Activated T-helper 2 cell treated with anti-CD3 and anti-CD28 coated beads, Interferon-gamma antibody, Interleukin-2, Interleukin-4, amounts not matched to agents 10 μg/mL and 5 μg/mL and 100 μg/mL, durations not matched to agents 14 hours and 24 hours and 36 hours (primary cell): Measurements from ENCODE around the gene SON. TPM values are rescaled to one million over a fixed set of nuclear protein-coding genes. Genes with fewer than 3 reads are reported as not detected.
"Not testable (repeated sequence)": the region's sequence is repeated elsewhere in the genome, so short reads cannot be mapped to it uniquely, and the experiment has no call there.

ENCODE experiments used
- DNase-seq: peaks from one replicate; pipeline ENCODE4 v3.0.0; 2021; ENCODE audit warnings: low spot score
- H3K27ac Mint-ChIP-seq: one replicate; pipeline ENCODE4 v1.8.0; 2021; ENCODE audit warnings: mixed read lengths
- H3K27me3 Mint-ChIP-seq: one replicate; pipeline ENCODE4 v1.8.0; 2021; ENCODE audit warnings: low read depth, mixed read lengths
- H3K36me3 Mint-ChIP-seq: one replicate; pipeline ENCODE4 v1.8.0; 2021; ENCODE audit warnings: low read depth, mixed read lengths
- H3K4me1 Mint-ChIP-seq: one replicate; pipeline ENCODE4 v1.8.0; 2021; ENCODE audit warnings: low read depth, mixed read lengths
- H3K4me3 Mint-ChIP-seq: one replicate; pipeline ENCODE4 v1.8.0; 2021; ENCODE audit warnings: low read depth, mild to moderate bottlenecking, moderate library complexity, mixed read lengths
- H3K9me3 Mint-ChIP-seq: one replicate; pipeline ENCODE4 v1.8.0; 2021; ENCODE audit warnings: mixed read lengths
- intact Hi-C: fragments of 100-400 bp; cut with micrococcal nuclease; formaldehyde crosslinking; loops from one replicate; pipeline ENCODE4 v1.15.1; 2023
- total RNA-seq: library from RNA; stranded (reverse); gene quantifications from 2 replicates; pipeline ENCODE4 v1.2.3, GENCODE V29; 2022

SON gene
- total RNA-seq, 1 donor from 2014 or later: 376 TPM

DNA sequence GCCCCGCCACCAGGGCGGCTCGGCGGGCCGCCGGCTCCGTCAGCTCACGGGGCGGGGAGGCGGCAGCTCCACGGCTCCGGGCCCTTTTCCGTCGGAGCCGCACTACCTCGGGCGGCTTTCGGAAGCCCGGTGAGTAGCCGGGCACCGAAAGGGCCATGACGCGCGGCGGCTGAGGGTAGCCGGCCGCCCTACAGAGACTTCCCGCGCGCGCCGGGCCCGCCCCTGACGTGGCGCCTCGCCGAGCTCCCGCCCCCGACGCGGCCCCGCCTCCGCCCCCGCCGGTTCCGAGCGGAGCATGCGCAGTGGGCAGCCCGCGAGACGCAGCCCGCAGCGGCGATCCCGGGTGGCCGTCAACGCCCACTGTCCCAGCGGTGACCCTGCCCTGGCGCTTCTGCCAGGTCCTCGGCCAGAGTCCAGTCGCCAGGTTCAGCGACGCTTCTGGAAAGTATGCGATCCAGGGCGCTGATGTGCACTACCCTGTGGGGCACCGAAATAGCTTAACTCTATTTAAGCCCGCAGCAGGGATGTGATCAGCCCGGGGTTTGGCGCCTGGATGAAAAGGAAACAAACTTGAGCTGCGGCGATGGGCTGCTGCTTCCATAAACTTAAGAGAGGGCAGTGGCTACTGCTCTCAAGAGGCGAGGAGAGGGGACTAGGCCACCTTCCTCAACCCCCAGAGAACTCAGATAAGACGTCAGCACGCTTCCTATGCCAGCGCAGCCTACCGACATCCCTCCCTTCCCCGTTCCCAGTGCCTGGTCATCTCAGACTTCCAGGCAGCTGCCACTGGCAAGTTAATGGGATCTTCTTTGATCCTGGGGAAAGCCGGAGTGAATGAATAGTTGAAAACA, 45.9 kb downstream of the SON start, which contains the start of gene DONSON:
TSS of gene DONSON (minus strand) at position 200 of the 851 bp plus-strand sequence. CDS start at position 157, 43 bp downstream.
- peaks cover 23% of the 10 kb centered on the region for H3K4me1 Mint-ChIP-seq
- no peaks in the 10 kb centered on the region for H3K27me3 Mint-ChIP-seq
- peaks cover 31% of the 10 kb centered on the region for H3K36me3 Mint-ChIP-seq
- peak within 1 kb of the TSS; percentile 93 for H3K4me3 Mint-ChIP-seq
- H3K9me3 Mint-ChIP-seq: no peaks in the 10 kb centered on the region
- H3K27ac Mint-ChIP-seq: peak within 1 kb of the TSS; percentile 80
- intact Hi-C loops: loop anchor here (1.0 to 5.0 kb wide), 3 partner anchors 45 to 106 kb away; partner anchors contain the start of genes CRYZL1 and SON
- peak; percentile 88 for DNase-seq

DNA sequence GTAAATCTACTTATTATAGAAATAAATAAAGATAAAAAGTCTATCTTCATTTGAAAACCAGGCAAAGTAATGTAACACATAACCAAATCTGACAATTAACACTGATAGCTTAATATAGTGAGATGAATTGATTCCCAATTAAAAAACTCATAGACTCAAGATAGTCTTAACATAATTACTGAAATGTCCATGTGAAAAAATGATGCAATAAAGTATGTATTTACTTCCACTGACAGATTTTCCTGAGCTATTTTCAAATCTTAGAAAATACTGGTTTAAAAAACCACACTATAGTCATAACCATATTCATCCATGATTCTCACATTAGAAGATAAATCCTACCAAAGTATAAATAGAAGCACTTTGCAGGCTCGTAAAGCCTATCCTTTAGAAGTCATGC, 55.2 kb downstream of the SON start:
- Mint-ChIP-seq H3K4me1 (no peaks in the 10 kb centered on the region), H3K4me3 (no peak overlapping the region), H3K9me3 (no peaks in the 10 kb centered on the region), H3K27me3 (no peaks in the 10 kb centered on the region), H3K27ac (no peak overlapping the region), H3K36me3 (peaks cover 34% of the 10 kb centered on the region)
- DNase-seq: no peak
- intact Hi-C loops: no loop called here

DNA sequence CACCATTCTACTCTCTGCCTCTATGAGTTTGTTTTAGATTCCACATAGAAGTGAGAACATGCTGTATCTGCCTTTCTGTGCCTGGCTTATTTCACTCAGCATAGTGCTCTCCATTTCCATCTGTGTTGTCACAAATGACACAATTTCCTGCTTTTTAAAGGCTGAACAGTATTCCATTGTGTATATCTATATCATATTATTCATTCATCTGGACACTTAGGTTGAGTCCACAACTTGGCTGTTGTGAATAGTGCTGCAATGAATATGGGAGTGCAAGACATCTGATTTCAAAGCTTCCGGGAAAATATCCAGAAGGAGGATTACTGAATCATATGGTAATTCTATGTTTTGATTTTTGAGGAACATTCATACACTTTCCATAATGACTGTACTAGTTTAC, 65.7 kb downstream of the SON start:
- Mint-ChIP-seq H3K27ac (no peak overlapping the region), H3K9me3 (no peaks in the 10 kb centered on the region), H3K4me3 (no peak overlapping the region), H3K36me3 (peaks cover 22% of the 10 kb centered on the region), H3K4me1 (no peaks in the 10 kb centered on the region), H3K27me3 (no peaks in the 10 kb centered on the region)
- DNase-seq: no peak
- intact Hi-C loops: loop anchor here (10.0 kb wide), 1 partner anchor 224 kb away; no protein-coding TSS in a partner anchor

DNA sequence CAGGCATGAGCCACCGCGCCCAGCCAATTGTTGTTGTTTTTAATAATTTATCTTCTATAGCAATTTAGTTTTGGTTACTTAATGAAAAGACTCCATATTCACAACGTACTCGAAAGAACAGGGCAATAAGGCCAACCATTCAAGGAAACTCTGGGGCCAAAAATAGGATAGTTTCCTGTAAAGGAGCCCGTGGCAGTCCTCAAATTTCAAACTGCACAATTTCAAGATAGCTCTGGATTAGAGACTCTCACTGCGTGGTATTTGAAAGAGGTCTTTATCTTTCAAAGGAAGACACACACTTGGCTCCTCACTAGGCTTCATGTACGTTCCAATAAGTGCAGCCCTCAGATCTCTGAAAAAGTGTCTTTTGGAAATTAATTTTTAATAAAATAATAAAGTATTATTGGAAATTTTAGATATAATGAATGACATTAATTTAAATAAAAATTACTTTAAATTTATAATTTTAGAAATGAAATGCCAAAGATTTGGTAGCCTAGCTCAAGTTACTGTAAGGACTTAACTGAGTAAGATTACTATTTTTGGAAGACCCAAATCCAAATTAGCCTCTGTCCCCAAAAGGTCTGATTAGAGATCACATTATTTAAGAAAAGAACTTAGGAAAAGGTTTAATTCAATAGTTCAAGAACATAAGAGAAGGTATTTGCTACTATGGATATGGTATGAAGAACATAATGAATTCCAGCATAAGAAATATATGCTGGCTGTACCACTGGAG, 68.3 kb downstream of the SON start:
- Mint-ChIP-seq H3K36me3 (peaks cover 19% of the 10 kb centered on the region), H3K4me3 (no peak overlapping the region), H3K9me3 (no peaks in the 10 kb centered on the region), H3K27ac (no peak overlapping the region), H3K27me3 (no peaks in the 10 kb centered on the region), H3K4me1 (no peaks in the 10 kb centered on the region)
- DNase-seq: no peak
- intact Hi-C loops: no loop called here

DNA sequence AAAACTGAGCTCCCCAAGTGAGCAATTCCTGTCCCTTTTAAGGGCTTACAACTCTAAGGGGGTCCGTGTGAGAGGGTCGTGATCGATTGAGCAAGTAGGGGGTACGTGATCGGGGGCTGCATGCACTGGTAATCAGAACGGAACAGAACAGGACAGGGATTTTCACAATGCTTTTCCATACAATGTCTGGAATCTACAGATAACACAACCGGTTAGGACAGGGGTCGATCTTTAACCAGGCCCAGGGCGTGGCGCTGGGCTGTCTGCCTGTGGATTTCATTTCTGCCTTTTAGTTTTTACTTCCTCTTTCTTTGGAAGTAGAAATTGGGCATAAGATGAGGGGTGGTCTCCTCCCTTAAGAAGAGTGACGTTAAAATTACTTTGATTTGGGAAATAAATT, 74.7 kb downstream of the SON start:
- H3K27ac Mint-ChIP-seq, H3K4me1 Mint-ChIP-seq, intact Hi-C loops, H3K4me3 Mint-ChIP-seq, H3K9me3 Mint-ChIP-seq, H3K27me3 Mint-ChIP-seq, DNase-seq: not testable (repeated sequence)
- H3K36me3 Mint-ChIP-seq: peaks cover 30% of the 10 kb centered on the region

DNA sequence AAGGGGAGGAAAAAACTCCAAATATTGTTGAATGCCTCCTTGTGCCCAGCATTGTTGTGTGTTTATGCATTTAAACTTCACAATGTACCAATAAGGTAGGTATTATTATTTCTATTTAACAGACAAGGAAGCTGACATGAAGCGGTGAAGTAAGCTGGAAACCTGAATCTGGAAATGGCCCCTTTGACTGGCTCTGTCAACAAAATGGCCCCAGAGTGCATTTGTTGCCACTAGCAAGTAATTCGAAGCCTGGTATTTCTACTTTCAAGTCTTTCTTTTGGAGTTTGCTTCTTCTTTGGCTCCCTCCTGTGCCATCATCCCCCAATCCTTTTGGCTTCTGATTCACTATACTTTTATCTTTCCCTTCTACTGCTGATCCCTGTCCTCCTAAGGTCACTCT, 75.6 kb downstream of the SON start:
- intact Hi-C loops: no loop called here

DNA sequence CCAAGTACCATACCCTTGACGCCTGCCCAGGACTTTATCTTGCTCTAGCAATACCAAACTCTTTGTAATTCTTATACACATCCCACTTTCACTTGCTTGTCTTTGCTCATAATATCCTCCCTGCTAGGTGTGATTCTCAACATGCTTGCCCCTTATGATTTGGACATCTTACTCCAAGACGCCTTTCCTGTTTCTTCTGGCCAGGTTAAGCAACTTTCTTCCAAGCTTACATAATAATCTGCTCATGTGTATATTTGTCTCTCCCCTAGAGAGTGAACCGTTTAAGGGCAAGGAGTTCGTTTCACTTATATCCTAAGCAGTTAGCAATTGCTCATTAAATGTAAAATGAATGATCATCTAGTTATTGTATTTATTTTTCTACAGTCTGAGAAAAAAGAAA, 76.9 kb downstream of the SON start:
- no peaks in the 10 kb centered on the region for H3K27me3 Mint-ChIP-seq

More for the DNA sequence above, 75.6 kb downstream of the SON start:
- H3K27ac Mint-ChIP-seq: no peak overlapping the region
- H3K4me3 Mint-ChIP-seq: no peak overlapping the region
- no peaks in the 10 kb centered on the region for H3K9me3 Mint-ChIP-seq
- no peaks in the 10 kb centered on the region for H3K4me1 Mint-ChIP-seq
- peaks cover 28% of the 10 kb centered on the region for H3K36me3 Mint-ChIP-seq
- no peak for DNase-seq
- H3K27me3 Mint-ChIP-seq: no peaks in the 10 kb centered on the region

DNA sequence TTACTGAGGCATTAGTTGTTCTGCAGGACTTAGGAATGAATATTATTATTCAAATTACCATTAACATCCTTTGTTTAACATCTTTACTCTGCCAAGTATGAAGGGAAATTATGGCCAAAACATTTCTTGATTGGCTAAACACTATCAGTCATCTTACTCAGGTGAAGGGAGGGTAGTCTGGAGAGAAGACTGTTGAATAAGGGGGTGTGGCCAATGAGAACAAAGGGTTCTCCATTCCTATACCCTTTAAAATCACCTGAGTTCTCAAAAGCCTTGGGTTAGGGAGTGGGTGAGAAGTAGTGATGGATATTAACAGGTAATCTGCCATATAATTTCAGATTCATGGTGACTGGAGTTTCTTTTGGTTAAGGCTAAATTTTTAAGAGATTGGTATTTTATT, 79.4 kb downstream of the SON start:
- no peaks in the 10 kb centered on the region for H3K9me3 Mint-ChIP-seq
- H3K27ac Mint-ChIP-seq: no peak overlapping the region
- H3K27me3 Mint-ChIP-seq: no peaks in the 10 kb centered on the region
- H3K36me3 Mint-ChIP-seq: peaks cover 38% of the 10 kb centered on the region
- DNase-seq: no peak
- intact Hi-C loops: no loop called here
- no peak overlapping the region for H3K4me3 Mint-ChIP-seq
- H3K4me1 Mint-ChIP-seq: no peaks in the 10 kb centered on the region

More for the DNA sequence above, 76.9 kb downstream of the SON start:
- Mint-ChIP-seq H3K9me3 (no peaks in the 10 kb centered on the region), H3K36me3 (peaks cover 35% of the 10 kb centered on the region), H3K4me3 (no peak overlapping the region), H3K4me1 (no peaks in the 10 kb centered on the region), H3K27ac (no peak overlapping the region)
- no peak for DNase-seq
- intact Hi-C loops: no loop called here

DNA sequence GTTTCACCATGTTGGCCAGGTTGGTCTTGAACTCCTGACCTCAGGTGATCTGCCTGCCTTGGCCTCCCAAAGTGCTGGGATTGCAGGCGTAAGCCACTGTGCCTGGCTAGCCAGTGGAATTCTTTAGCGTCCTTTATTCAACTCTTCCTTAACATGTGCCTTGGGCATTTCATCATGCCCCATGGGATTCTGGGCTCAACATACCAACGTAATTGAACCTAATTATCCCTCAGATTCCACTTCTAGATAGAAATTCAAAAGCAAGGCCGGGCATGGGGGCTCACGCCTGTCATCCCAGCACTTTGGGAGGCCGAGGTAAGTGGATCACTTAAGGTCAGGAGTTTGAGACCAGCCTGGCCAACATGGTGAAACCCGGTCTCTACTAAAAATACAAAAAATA, 83.3 kb downstream of the SON start:
- H3K4me3 Mint-ChIP-seq, H3K27me3 Mint-ChIP-seq, H3K9me3 Mint-ChIP-seq, DNase-seq, H3K27ac Mint-ChIP-seq, H3K4me1 Mint-ChIP-seq, intact Hi-C loops: not testable (repeated sequence)
- peaks cover 32% of the 10 kb centered on the region for H3K36me3 Mint-ChIP-seq

Other genes with a start within 250 kb of the SON start
- 26.8 and 27.9 TPM in 2 replicates for gene IFNAR1, start 218.1 kb upstream of the SON start, total RNA-seq
- 14.5 and 16.2 TPM in 2 replicates for gene IFNGR2, start 139.6 kb upstream of the SON start, total RNA-seq
- gene TMEM50B, start 63.1 kb upstream of the SON start, total RNA-seq: 16.5 and 18.7 TPM in 2 replicates
- 0.16 and 0.37 TPM in 2 replicates for gene DNAJC28, start 51.3 kb upstream of the SON start, total RNA-seq
- gene GART, start 921 bp upstream of the SON start, total RNA-seq: 197 and 199 TPM in 2 replicates
- gene DONSON, start 45.6 kb downstream of the SON start, total RNA-seq: 40.3 and 41.7 TPM in 2 replicates
- 30.4 and 36.5 TPM in 2 replicates for gene CRYZL1, start 98.7 kb downstream of the SON start, total RNA-seq
- gene ITSN1, start 99.5 kb downstream of the SON start, total RNA-seq: 5.9 and 7.9 TPM in 2 replicates